Bronchial epithelial cell (primary cell): ENCODE results near the gene HYCC2. TPM values are rescaled to one million over a fixed set of nuclear protein-coding genes. Genes with fewer than 3 reads are reported as not detected.
"Not testable (repeated sequence)": the region's sequence is repeated elsewhere in the genome, so short reads cannot be mapped to it uniquely, and the experiment has no call there.

Experiments used
- DNase-seq: peaks from one replicate; pipeline ENCODE4 v3.0.0-alpha.2; 2010; ENCODE audit warnings: low read depth
- FAIRE-seq: peaks from 2 replicates; lab custom pipeline; 2011; peaks lifted over from hg19 to GRCh38; lab: Jason Lieb, UNC
- H3K27me3 ChIP-seq: 2 replicates; pipeline ENCODE4 v1.5.1; 2011; ENCODE audit warnings: low read length; ENCODE audit not compliant: control insufficient read depth, insufficient read depth
- H3K36me3 ChIP-seq: 2 replicates; pipeline ENCODE4 v1.5.1; 2011; ENCODE audit warnings: low read length; ENCODE audit not compliant: control insufficient read depth, insufficient read depth
- H3K4me3 ChIP-seq: 2 replicates; pipeline ENCODE4 v1.5.1; 2011; ENCODE audit warnings: mild to moderate bottlenecking, low read depth, low read length, control low read depth
- total RNA-seq: library from RNA; depleted of rRNA; stranded (reverse); fragments of >200 nt; gene quantifications from 2 replicates; pipeline ENCODE4 v1.2.1, GENCODE V29; 2014
- TF ChIP-seq, protein P1 (sequence below): IDR thresholded peaks from 2 replicates; pipeline ENCODE4 v1.5.1; 2011; ENCODE audit warnings: mild to moderate bottlenecking, moderate library complexity, low read length, control low read depth, inconsistent platforms; ENCODE audit not compliant: insufficient read depth, severe bottlenecking

The HYCC2 gene
- total RNA-seq, 1 donor from 2014 or later: 8.4 TPM

DNA sequence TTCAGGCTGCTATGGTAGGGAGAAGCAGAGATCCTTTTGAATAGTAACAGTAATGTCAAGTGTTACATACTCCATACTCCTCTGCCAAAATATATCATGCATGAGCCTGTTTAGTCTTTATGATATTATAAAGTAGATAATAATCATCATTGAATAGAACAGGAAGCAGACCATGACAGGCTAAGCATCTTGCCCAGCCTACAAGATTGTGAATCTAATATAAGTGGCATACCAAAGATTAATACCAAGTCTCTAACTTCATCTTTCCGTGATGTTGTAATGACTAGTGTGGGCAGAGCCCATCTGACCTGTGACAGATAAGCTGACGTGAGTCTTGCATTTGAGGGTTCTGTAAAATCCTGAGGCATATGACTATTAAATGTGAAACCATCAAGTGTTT is 13.4 kb upstream of the HYCC2 start:
- no peaks in the 10 kb centered on the region for H3K27me3 ChIP-seq
- DNase-seq (no peak), FAIRE-seq (no peak)
- no peak overlapping the region for H3K4me3 ChIP-seq
- TF ChIP-seq, protein P1, sequence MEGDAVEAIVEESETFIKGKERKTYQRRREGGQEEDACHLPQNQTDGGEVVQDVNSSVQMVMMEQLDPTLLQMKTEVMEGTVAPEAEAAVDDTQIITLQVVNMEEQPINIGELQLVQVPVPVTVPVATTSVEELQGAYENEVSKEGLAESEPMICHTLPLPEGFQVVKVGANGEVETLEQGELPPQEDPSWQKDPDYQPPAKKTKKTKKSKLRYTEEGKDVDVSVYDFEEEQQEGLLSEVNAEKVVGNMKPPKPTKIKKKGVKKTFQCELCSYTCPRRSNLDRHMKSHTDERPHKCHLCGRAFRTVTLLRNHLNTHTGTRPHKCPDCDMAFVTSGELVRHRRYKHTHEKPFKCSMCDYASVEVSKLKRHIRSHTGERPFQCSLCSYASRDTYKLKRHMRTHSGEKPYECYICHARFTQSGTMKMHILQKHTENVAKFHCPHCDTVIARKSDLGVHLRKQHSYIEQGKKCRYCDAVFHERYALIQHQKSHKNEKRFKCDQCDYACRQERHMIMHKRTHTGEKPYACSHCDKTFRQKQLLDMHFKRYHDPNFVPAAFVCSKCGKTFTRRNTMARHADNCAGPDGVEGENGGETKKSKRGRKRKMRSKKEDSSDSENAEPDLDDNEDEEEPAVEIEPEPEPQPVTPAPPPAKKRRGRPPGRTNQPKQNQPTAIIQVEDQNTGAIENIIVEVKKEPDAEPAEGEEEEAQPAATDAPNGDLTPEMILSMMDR: no peak
- peaks cover 6% of the 10 kb centered on the region for H3K36me3 ChIP-seq

GRCh38 chr2:201074996-201075395 is 3.5 kb upstream of the HYCC2 start:
- DNase-seq (no peak), FAIRE-seq (no peak)
- no peaks in the 10 kb centered on the region for H3K36me3 ChIP-seq
- TF ChIP-seq, protein P1: no peak
- H3K27me3 ChIP-seq: no peaks in the 10 kb centered on the region
- H3K4me3 ChIP-seq: no peak overlapping the region

GRCh38 chr2:201073071-201073470 is 1.6 kb upstream of the HYCC2 start:
- TF ChIP-seq, protein P1: no peak
- DNase-seq (peak; percentile 23), FAIRE-seq (no peak)
- Histone ChIP-seq H3K27me3 (no peaks in the 10 kb centered on the region), H3K36me3 (no peaks in the 10 kb centered on the region), H3K4me3 (no peak overlapping the region)

- no peaks in the 10 kb centered on the region for H3K27me3 ChIP-seq
- no peaks in the 10 kb centered on the region for H3K36me3 ChIP-seq
- TF ChIP-seq, protein P1: no peak
- FAIRE-seq: no peak
- peak overlapping the region; percentile 96 for H3K4me3 ChIP-seq
- no peak for DNase-seq
These were observed 695 bp upstream of the HYCC2 start for GRCh38 chr2:201072201-201072530.

DNA sequence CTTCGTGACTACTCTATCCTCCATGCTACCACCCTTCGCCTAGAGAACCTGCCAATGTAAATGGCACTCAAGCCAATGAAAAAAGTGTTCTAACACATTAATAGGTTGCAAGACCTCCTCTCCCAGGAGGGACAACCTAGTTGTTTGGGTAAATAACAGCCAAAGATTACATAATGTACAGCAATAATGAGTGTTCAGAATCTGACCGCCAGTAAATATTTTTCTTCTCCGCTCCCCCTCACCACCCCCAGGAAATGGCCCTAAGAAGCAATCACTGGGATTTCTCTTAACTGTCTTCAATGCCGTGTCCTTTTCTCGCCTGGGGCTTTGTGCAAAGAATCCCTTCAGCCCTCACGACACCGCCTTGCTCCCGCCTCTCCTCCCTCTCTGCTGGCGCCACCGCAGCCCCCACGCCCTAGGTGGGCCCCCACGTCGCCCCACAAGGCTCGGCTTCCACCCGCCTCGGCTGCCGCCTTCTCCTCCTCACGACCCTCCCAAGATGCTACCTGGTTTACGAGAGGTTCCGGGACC is 458 bp downstream of the HYCC2 start:
- no peaks in the 10 kb centered on the region for H3K36me3 ChIP-seq
- peak overlapping the region; percentile 96 for H3K4me3 ChIP-seq
- no peaks in the 10 kb centered on the region for H3K27me3 ChIP-seq
- FAIRE-seq (no peak), DNase-seq (peak; percentile 21)
- TF ChIP-seq, protein P1: no peak

DNA sequence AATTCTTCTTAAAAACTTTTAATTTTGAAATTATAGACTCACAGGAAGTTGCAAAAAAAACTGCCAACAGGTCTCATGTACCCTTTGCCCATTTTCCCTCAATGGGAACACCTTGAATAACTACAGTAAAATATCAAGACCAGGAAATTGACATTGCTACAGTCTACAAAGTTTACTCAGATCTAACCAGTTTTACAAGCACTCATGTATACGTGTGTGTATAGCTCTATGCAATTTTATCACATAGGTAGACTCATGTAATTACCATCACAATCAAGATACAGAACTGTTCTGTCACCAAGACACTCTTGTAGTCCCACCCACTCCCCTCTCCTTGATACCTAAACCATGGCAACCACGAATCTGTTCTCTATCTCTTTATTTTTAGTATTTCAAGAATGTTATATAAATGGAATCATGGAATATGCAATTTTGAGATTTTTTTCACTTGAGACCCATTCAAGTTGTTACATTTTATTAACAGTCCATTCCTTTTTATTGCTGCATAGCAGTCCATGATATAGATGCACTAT is 6.6 kb downstream of the HYCC2 start:
- DNase-seq: no peak
- FAIRE-seq: no peak
- H3K27me3 ChIP-seq: no peaks in the 10 kb centered on the region
- TF ChIP-seq, protein P1: no peak
- H3K4me3 ChIP-seq: no peak overlapping the region
- peaks cover 1% of the 10 kb centered on the region for H3K36me3 ChIP-seq

DNA sequence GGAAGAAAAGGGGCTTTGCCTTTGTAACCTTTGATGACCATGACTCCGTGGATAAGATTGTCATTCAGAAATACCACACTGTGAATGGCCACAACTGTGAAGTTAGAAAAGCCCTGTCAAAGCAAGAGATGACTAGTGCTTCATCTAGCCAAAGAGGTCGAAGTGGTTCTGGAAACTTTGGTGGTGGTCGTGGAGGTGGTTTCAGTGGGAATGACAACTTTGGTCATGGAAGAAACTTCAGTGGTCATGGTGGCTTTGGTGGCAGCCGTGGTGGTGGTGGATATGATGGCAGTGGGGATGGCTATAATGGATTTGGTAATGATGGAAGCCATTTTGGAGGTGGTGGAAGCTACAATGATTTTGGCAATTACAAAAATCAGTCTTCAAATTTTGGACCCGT is 8.0 kb downstream of the HYCC2 start:
- not testable (repeated sequence) for H3K4me3 ChIP-seq, DNase-seq, H3K27me3 ChIP-seq, H3K36me3 ChIP-seq, FAIRE-seq
